IMR-90 (cell line): ENCODE measurements around the gene KLF13. TPM values are rescaled to one million over a fixed set of nuclear protein-coding genes. Genes with fewer than 3 reads are reported as not detected.

Source experiments
- ATAC-seq: fragments of 200-7000 bp; cut with Tn5 transposase; 2 replicates; pipeline ENCODE4 v1.9.1; 2020; ENCODE audit warnings: low read depth, mild to moderate bottlenecking, moderate library complexity
- BruUV-seq: library from RNA; stranded (reverse); fragments of 400-500 nt; replicated peaks from 2 replicates; lab custom pipeline; 2021; lab: Mats Ljungman, UMichigan
- CTCF ChIA-PET: fragments of 300-600 bp; formaldehyde crosslinking; extraction: SDS; loops from one replicate; lab custom pipeline; 2021; ENCODE audit warnings: antibody characterized with exemption; lab: Yijun Ruan, JAX
- POLR2A ChIA-PET: fragments of 300-600 bp; sonication (Branson Sonifier 250); formaldehyde crosslinking; loops from one replicate; lab custom pipeline; 2022; ENCODE audit warnings: antibody characterized with exemption; ENCODE audit not compliant: unreplicated experiment; lab: Charles Lee
- DNase-seq: peaks from one replicate; pipeline ENCODE4 v3.0.0; 2013
- H2AFZ ChIP-seq: replicated peaks from 2 replicates; pipeline ENCODE3; 2013; ENCODE audit warnings: low read length, mild to moderate bottlenecking; ENCODE audit not compliant: poor library complexity
- H2AK5ac ChIP-seq: 2 replicates; pipeline ENCODE4 v1.6.1; 2013; ENCODE audit warnings: low read depth, low read length, inconsistent platforms
- H2AK9ac ChIP-seq: replicated peaks from 2 replicates; pipeline ENCODE3; 2013; ENCODE audit warnings: mild to moderate bottlenecking, low read depth, low read length, moderate library complexity; ENCODE audit not compliant: poor library complexity
- H2BK120ac ChIP-seq: 2 replicates; pipeline ENCODE4 v1.6.1; 2013; ENCODE audit warnings: low read depth, low read length, inconsistent platforms
- H2BK15ac ChIP-seq: 3 replicates; pipeline ENCODE4 v1.6.1; 2013; ENCODE audit warnings: low read depth, low read length, inconsistent platforms
- H2BK20ac ChIP-seq: 2 replicates; pipeline ENCODE4 v1.6.1; 2013; ENCODE audit warnings: low read depth, mild to moderate bottlenecking, inconsistent platforms, low read length, moderate library complexity
- H2BK5ac ChIP-seq: 2 replicates; pipeline ENCODE4 v1.6.1; 2013; ENCODE audit warnings: mild to moderate bottlenecking, low read depth, low read length, inconsistent platforms; ENCODE audit not compliant: poor library complexity, severe bottlenecking
- H3K14ac ChIP-seq: replicated peaks from 2 replicates; pipeline ENCODE4 v1.6.1; 2013; ENCODE audit warnings: low read depth, low read length, inconsistent platforms
- H3K18ac ChIP-seq: 2 replicates; pipeline ENCODE4 v1.6.1; 2013; ENCODE audit warnings: low read depth, low read length, control low read depth
- H3K23ac ChIP-seq: 2 replicates; pipeline ENCODE4 v1.6.1; 2013; ENCODE audit warnings: low read depth, low read length, inconsistent platforms
- H3K27ac ChIP-seq: 2 replicates; pipeline ENCODE4 v1.5.1; 2013; ENCODE audit warnings: mild to moderate bottlenecking, control low read depth, low read length; ENCODE audit not compliant: insufficient read depth
- H3K27me3 ChIP-seq: 2 replicates; pipeline ENCODE4 v1.6.1; 2013; ENCODE audit warnings: low read length; ENCODE audit not compliant: control insufficient read depth, insufficient read depth
- H3K36me3 ChIP-seq: 2 replicates; pipeline ENCODE4 v1.6.1; 2013; ENCODE audit warnings: low read length, mixed read lengths; ENCODE audit not compliant: control insufficient read depth, insufficient read depth
- H3K4ac ChIP-seq: 2 replicates; pipeline ENCODE4 v1.6.1; 2013; ENCODE audit warnings: low read depth, low read length, inconsistent platforms
- H3K4me1 ChIP-seq: 2 replicates; pipeline ENCODE4 v1.6.1; 2013; ENCODE audit warnings: low read length, mixed read lengths; ENCODE audit not compliant: control insufficient read depth, insufficient read depth
- H3K4me2 ChIP-seq: 2 replicates; pipeline ENCODE4 v1.6.1; 2013; ENCODE audit warnings: low read depth, mild to moderate bottlenecking, control low read depth, low read length, moderate library complexity
- H3K4me3 ChIP-seq: 2 replicates; pipeline ENCODE4 v1.5.1; 2013; ENCODE audit warnings: low read depth, mild to moderate bottlenecking, control low read depth, low read length, moderate library complexity; ENCODE audit not compliant: insufficient read depth
- H3K56ac ChIP-seq: 2 replicates; pipeline ENCODE4 v1.6.1; 2013; ENCODE audit warnings: low read length, inconsistent platforms; ENCODE audit not compliant: insufficient read depth; ENCODE audit errors: extremely low read depth
- H3K79me1 ChIP-seq, 2 experiments: 2 replicates each; pipeline ENCODE4 v1.6.1; 2013; ENCODE audit warnings: low read length in 2 of 2, inconsistent platforms in 1 of 2, low read depth in 1 of 2
- H3K9ac ChIP-seq: 2 replicates; pipeline ENCODE4 v1.6.1; 2013; ENCODE audit warnings: low read depth, low read length, control low read depth
- H3K9me1 ChIP-seq: 2 replicates; pipeline ENCODE4 v1.6.1; 2013; ENCODE audit warnings: low read length, inconsistent platforms; ENCODE audit not compliant: insufficient read depth
- H3K9me3 ChIP-seq: 2 replicates; pipeline ENCODE4 v1.6.1; 2013; ENCODE audit warnings: low read length; ENCODE audit not compliant: control insufficient read depth, insufficient read depth
- H4K20me1 ChIP-seq: 2 replicates; pipeline ENCODE4 v1.6.1; 2013; ENCODE audit warnings: low read length, inconsistent platforms; ENCODE audit not compliant: insufficient read depth
- H4K5ac ChIP-seq: 2 replicates; pipeline ENCODE4 v1.6.1; 2013; ENCODE audit warnings: mild to moderate bottlenecking, low read depth, low read length, control low read depth
- H4K8ac ChIP-seq, 2 experiments: 2 replicates each; pipeline ENCODE4 v1.6.1; 2013; ENCODE audit warnings: low read depth in 2 of 2, low read length in 2 of 2, control low read depth in 1 of 2, inconsistent platforms in 1 of 2
- H4K91ac ChIP-seq: 2 replicates; pipeline ENCODE4 v1.6.1; 2013; ENCODE audit warnings: low read depth, low read length, inconsistent platforms; ENCODE audit not compliant: insufficient read depth
- BHLHE40 ChIP-seq: fragments of 150-350 bp; IDR thresholded peaks from 2 replicates; pipeline ENCODE4 v1.6.1; 2016; ENCODE audit warnings: mild to moderate bottlenecking, low read depth, low read length
- CEBPB ChIP-seq: IDR thresholded peaks from 2 replicates; pipeline ENCODE4 v1.6.1; 2012; ENCODE audit warnings: low read depth, low read length, improper control_type of control experiment
- CHD1 ChIP-seq: IDR thresholded peaks from 2 replicates; pipeline ENCODE4 v1.6.1; 2012; ENCODE audit warnings: low read depth, low read length, improper control_type of control experiment
- CTCF ChIP-seq: conservative IDR thresholded peaks from 2 replicates; pipeline ENCODE4 v1.5.1; 2012; ENCODE audit warnings: mild to moderate bottlenecking, low read depth, low read length, improper control_type of control experiment
- ELK1 ChIP-seq: fragments of 150-350 bp; IDR thresholded peaks from 2 replicates; pipeline ENCODE4 v1.6.1; 2016; ENCODE audit warnings: low read depth, mild to moderate bottlenecking, low read length, moderate library complexity, borderline replicate concordance
- FOS ChIP-seq: fragments of 150-350 bp; IDR thresholded peaks from 2 replicates; pipeline ENCODE4 v1.6.1; 2016; ENCODE audit warnings: low read depth, low read length
- MAFK ChIP-seq: IDR thresholded peaks from 2 replicates; pipeline ENCODE4 v1.6.1; 2012; ENCODE audit warnings: low read depth, low read length, improper control_type of control experiment
- MAZ ChIP-seq: IDR thresholded peaks from 2 replicates; pipeline ENCODE4 v1.6.1; 2012; ENCODE audit warnings: low read depth, mild to moderate bottlenecking, low read length, improper control_type of control experiment, moderate library complexity, borderline replicate concordance
- MXI1 ChIP-seq: IDR thresholded peaks from 2 replicates; pipeline ENCODE4 v1.6.1; 2012; ENCODE audit warnings: low read depth, mild to moderate bottlenecking, low read length, moderate library complexity, borderline replicate concordance
- NFE2L2 ChIP-seq: fragments of 150-350 bp; IDR thresholded peaks from 2 replicates; pipeline ENCODE4 v1.6.1; 2016; ENCODE audit warnings: low read depth, mild to moderate bottlenecking, low read length
- POLR2A ChIP-seq: IDR thresholded peaks from 2 replicates; pipeline ENCODE4 v1.6.1; 2012; ENCODE audit warnings: mild to moderate bottlenecking, low read depth, low read length
- RAD21 ChIP-seq: IDR thresholded peaks from 2 replicates; pipeline ENCODE4 v1.6.1; 2012; ENCODE audit warnings: low read length, improper control_type of control experiment
- RCOR1 ChIP-seq: IDR thresholded peaks from 2 replicates; pipeline ENCODE4 v1.6.1; 2012; ENCODE audit warnings: mild to moderate bottlenecking, low read length, improper control_type of control experiment; ENCODE audit not compliant: insufficient replicate concordance
- RFX5 ChIP-seq: IDR thresholded peaks from 2 replicates; pipeline ENCODE4 v1.8.0; 2012; ENCODE audit warnings: low read depth, mild to moderate bottlenecking, low read length, moderate library complexity
- SMC3 ChIP-seq: fragments of 150-350 bp; IDR thresholded peaks from 2 replicates; pipeline ENCODE4 v1.6.1; 2016; ENCODE audit warnings: low read depth, mild to moderate bottlenecking, antibody characterized with exemption, low read length, moderate library complexity
- USF2 ChIP-seq: fragments of 150-350 bp; IDR thresholded peaks from 2 replicates; pipeline ENCODE4 v1.6.1; 2017; ENCODE audit warnings: mild to moderate bottlenecking, antibody characterized with exemption, low read length, low read depth
- WGBS, 2 experiments: methylation state at CpG; one replicate each; pipeline versions ENCODE4 v1.1.5 to v1.1.7; 2013; ENCODE audit warnings: missing lambda C conversion rate in 2 of 2; ENCODE audit not compliant: insufficient read length in 1 of 2; ENCODE audit errors: extremely low coverage in 2 of 2; 5-methylcytosine and 5-hydroxymethylcytosine counted together
- dilution Hi-C: fragments of 300-500 bp; cut with HindIII; formaldehyde crosslinking; loops from one replicate; pipeline ENCODE4 v1.14.3; 2018; ENCODE audit warnings: low sequenced_read_pairs; ENCODE audit not compliant: unreplicated experiment
- in situ Hi-C: fragments of 300-500 bp; cut with MboI; formaldehyde crosslinking; loops from 3 replicates; pipeline ENCODE4 v1.14.3; 2019; ENCODE audit warnings: low sequenced_read_pairs, inconsistent platforms, mixed read lengths
- intact Hi-C: fragments of 100-400 bp; cut with micrococcal nuclease; formaldehyde crosslinking; loops from 2 replicates; pipeline ENCODE4 v1.10.0; 2022
- polyA plus RNA-seq, 3 experiments: library from polyadenylated mRNA; depleted of rRNA; stranded (reverse); fragments of >200 nt; gene quantifications; 2 replicates each; pipeline ENCODE4 v1.2.3, GENCODE V29; 2012; ENCODE audit warnings: low replicate concordance in 1 of 3
- total RNA-seq: library from RNA; depleted of rRNA; stranded (reverse); fragments of >200 nt; gene quantifications from 2 replicates; pipeline ENCODE4 v1.2.3, GENCODE V29; 2012

KLF13 gene
- total and polyA plus RNA-seq, 2 of the 4 experiments (the other 2 are of a cell fraction): 9.5 to 10.6 TPM

GRCh38 chr15:31389576-31389975 is 62.9 kb downstream of the KLF13 start:
- no peak for ATAC-seq
- Histone ChIP-seq H2BK5ac (no peak overlapping the region), H3K9me1 (peaks cover 9% of the 10 kb centered on the region; the same call in 1 of the 2 replicates)

More at GRCh38 chr15:31389576-31389975, 62.9 kb downstream of the KLF13 start:
- H2BK15ac ChIP-seq: no peak overlapping the region
- no peak overlapping the region for H3K18ac ChIP-seq
- H3K36me3 ChIP-seq: no peaks in the 10 kb centered on the region
- H2BK120ac ChIP-seq: no peak overlapping the region
- no peak for TF ChIP-seq MAZ
- TF ChIP-seq BHLHE40: no peak
- TF ChIP-seq CHD1: no peak
- TF ChIP-seq RCOR1: no peak
- no peak for TF ChIP-seq CTCF
- TF ChIP-seq SMC3: no peak
- TF ChIP-seq RAD21: no peak
- TF ChIP-seq POLR2A: no peak
- TF ChIP-seq USF2: no peak
- TF ChIP-seq NFE2L2: no peak
- TF ChIP-seq MXI1: no peak
- no peak for TF ChIP-seq RFX5
- no peak for TF ChIP-seq CEBPB
- TF ChIP-seq ELK1: no peak
- TF ChIP-seq MAFK: no peak
- TF ChIP-seq FOS: no peak
- whole genome bisulfite sequencing, 2 experiments: 100% methylated on average over 1 of the region's 4 CpGs; no CpG with 5 or more reads in 1 of the 2 experiments
- H3K79me1 ChIP-seq: 0 out of 4 replicates have a peak, but pooled peaks cover 0 to 3% of the 10 kb centered on the region in 2 experiments
- H3K4me2 ChIP-seq: no peak overlapping the region
- no peak overlapping the region for H3K23ac ChIP-seq
- dilution Hi-C loops: no loop called here
- 0 out of 2 replicates have a peak, but pooled peaks cover 5% of the 10 kb centered on the region for H4K20me1 ChIP-seq
- no peak overlapping the region for H3K9ac ChIP-seq
- H3K4me3 ChIP-seq: no peak overlapping the region
- H2AK5ac ChIP-seq: no peak overlapping the region
- no peak overlapping the region for H4K8ac ChIP-seq
- no peaks in the 10 kb centered on the region for H3K27me3 ChIP-seq
- ChIA-PET POLR2A (no interaction called here), CTCF (interaction anchor here (1.7 kb wide), 1 partner anchor 45 kb away, joined by 4 read pairs; no protein-coding TSS in a partner anchor)
- H3K27ac ChIP-seq: no peak overlapping the region
- no peak overlapping the region for H3K4ac ChIP-seq
- no peak for DNase-seq
- peaks cover 6% of the 10 kb centered on the region for H3K4me1 ChIP-seq
- no peak overlapping the region for H2AFZ ChIP-seq
- in situ Hi-C loops: no loop called here
- H3K56ac ChIP-seq: no peak overlapping the region
- no TSS peak for BruUV-seq
- H4K5ac ChIP-seq: no peak overlapping the region
- intact Hi-C loops: no loop called here
- no peaks in the 10 kb centered on the region; the same call in 1 of the 2 replicates for H3K9me3 ChIP-seq
- H3K14ac ChIP-seq: no peak overlapping the region
- no peak overlapping the region for H4K91ac ChIP-seq
- no peak overlapping the region for H2AK9ac ChIP-seq
- H2BK20ac ChIP-seq: no peak overlapping the region
